Measurements from ENCODE around the gene MAFB.

Gene MAFB

GRCh38 chr20:40686434-40686882 is 2.6 kb downstream of the MAFB start:
- Histone ChIP-seq H3K4me3 (ENCODE audit: low read length) (peak overlapping the region; percentile 79), H3K36me3 (ENCODE audit: control insufficient read depth, insufficient read depth, low read length) (no peaks in the 10 kb centered on the region), H3K9ac (ENCODE audit: low read length) (no peak overlapping the region), H3K27ac (ENCODE audit: low read depth, low read length) (no peak overlapping the region), H3K27me3 (ENCODE audit: control insufficient read depth, insufficient read depth, low read length) (peaks cover 23% of the 10 kb centered on the region), H3K4me1 (ENCODE audit: control insufficient read depth, insufficient read depth, low read length) (peaks cover 5% of the 10 kb centered on the region)

- Histone ChIP-seq H3K4me1 (ENCODE audit: control insufficient read depth, insufficient read depth, low read length) (peaks cover 4% of the 10 kb centered on the region), H3K4me3 (ENCODE audit: low read length) (no peak overlapping the region), H3K27me3 (ENCODE audit: control insufficient read depth, insufficient read depth, low read length) (peaks cover 12% of the 10 kb centered on the region), H3K27ac (ENCODE audit: low read depth, low read length) (no peak overlapping the region), H3K36me3 (ENCODE audit: control insufficient read depth, insufficient read depth, low read length) (no peaks in the 10 kb centered on the region), H3K9ac (ENCODE audit: low read length) (no peak overlapping the region)
Observed at GRCh38 chr20:40685349-40685748, 3.7 kb downstream of the MAFB start.

- H3K27me3 ChIP-seq (ENCODE audit: control insufficient read depth, insufficient read depth, low read length) = peaks cover 9% of the 10 kb centered on the region
- no peak overlapping the region for H3K9ac ChIP-seq (ENCODE audit: low read length)
- H3K36me3 ChIP-seq (ENCODE audit: control insufficient read depth, insufficient read depth, low read length) = no peaks in the 10 kb centered on the region
- H3K4me3 ChIP-seq (ENCODE audit: low read length) = no peak overlapping the region
- no peak overlapping the region for H3K27ac ChIP-seq (ENCODE audit: low read depth, low read length)
- peaks cover 2% of the 10 kb centered on the region for H3K4me1 ChIP-seq (ENCODE audit: control insufficient read depth, insufficient read depth, low read length)
Observed at GRCh38 chr20:40683894-40684268, 5.2 kb downstream of the MAFB start.

GRCh38 chr20:40683221-40683893 is 5.7 kb downstream of the MAFB start:
- Histone ChIP-seq H3K27ac (ENCODE audit: low read depth, low read length) (no peak overlapping the region), H3K36me3 (ENCODE audit: control insufficient read depth, insufficient read depth, low read length) (no peaks in the 10 kb centered on the region), H3K4me3 (ENCODE audit: low read length) (peak overlapping the region; percentile 38), H3K4me1 (ENCODE audit: control insufficient read depth, insufficient read depth, low read length) (peaks cover 2% of the 10 kb centered on the region), H3K27me3 (ENCODE audit: control insufficient read depth, insufficient read depth, low read length) (peaks cover 9% of the 10 kb centered on the region), H3K9ac (ENCODE audit: low read length) (no peak overlapping the region)

- Histone ChIP-seq H3K9ac (ENCODE audit: low read length) (no peak overlapping the region), H3K27me3 (ENCODE audit: control insufficient read depth, insufficient read depth, low read length) (peaks cover 4% of the 10 kb centered on the region), H3K4me3 (ENCODE audit: low read length) (no peak overlapping the region), H3K27ac (ENCODE audit: low read depth, low read length) (no peak overlapping the region), H3K4me1 (ENCODE audit: control insufficient read depth, insufficient read depth, low read length) (peaks cover 2% of the 10 kb centered on the region), H3K36me3 (ENCODE audit: control insufficient read depth, insufficient read depth, low read length) (no peaks in the 10 kb centered on the region)
Observed at GRCh38 chr20:40682104-40682981, 6.7 kb downstream of the MAFB start.

GRCh38 chr20:40681684-40682083 is 7.4 kb downstream of the MAFB start:
- Histone ChIP-seq H3K27me3 (ENCODE audit: control insufficient read depth, insufficient read depth, low read length) (peaks cover 4% of the 10 kb centered on the region), H3K36me3 (ENCODE audit: control insufficient read depth, insufficient read depth, low read length) (no peaks in the 10 kb centered on the region), H3K4me1 (ENCODE audit: control insufficient read depth, insufficient read depth, low read length) (peaks cover 2% of the 10 kb centered on the region), H3K4me3 (ENCODE audit: low read length) (no peak overlapping the region), H3K27ac (ENCODE audit: low read depth, low read length) (no peak overlapping the region), H3K9ac (ENCODE audit: low read length) (no peak overlapping the region)

- no peak overlapping the region for H3K27ac ChIP-seq (ENCODE audit: low read depth, low read length)
- no peak overlapping the region for H3K9ac ChIP-seq (ENCODE audit: low read length)
- peaks cover 4% of the 10 kb centered on the region for H3K27me3 ChIP-seq (ENCODE audit: control insufficient read depth, insufficient read depth, low read length)
- no peaks in the 10 kb centered on the region for H3K4me1 ChIP-seq (ENCODE audit: control insufficient read depth, insufficient read depth, low read length)
- H3K4me3 ChIP-seq (ENCODE audit: low read length) = no peak overlapping the region
- no peaks in the 10 kb centered on the region for H3K36me3 ChIP-seq (ENCODE audit: control insufficient read depth, insufficient read depth, low read length)
Observed at GRCh38 chr20:40681165-40681564, 7.9 kb downstream of the MAFB start.

- peaks cover 4% of the 10 kb centered on the region for H3K27me3 ChIP-seq (ENCODE audit: control insufficient read depth, insufficient read depth, low read length)
- H3K36me3 ChIP-seq (ENCODE audit: control insufficient read depth, insufficient read depth, low read length) = no peaks in the 10 kb centered on the region
- no peak overlapping the region for H3K4me3 ChIP-seq (ENCODE audit: low read length)
- no peak overlapping the region for H3K9ac ChIP-seq (ENCODE audit: low read length)
- no peak overlapping the region for H3K27ac ChIP-seq (ENCODE audit: low read depth, low read length)
- H3K4me1 ChIP-seq (ENCODE audit: control insufficient read depth, insufficient read depth, low read length) = no peaks in the 10 kb centered on the region
Observed at GRCh38 chr20:40680161-40680959, 8.7 kb downstream of the MAFB start.

GRCh38 chr20:40679184-40679583 is 9.9 kb downstream of the MAFB start:
- no peak overlapping the region for H3K27ac ChIP-seq (ENCODE audit: low read depth, low read length)
- no peaks in the 10 kb centered on the region for H3K36me3 ChIP-seq (ENCODE audit: control insufficient read depth, insufficient read depth, low read length)
- no peaks in the 10 kb centered on the region for H3K4me1 ChIP-seq (ENCODE audit: control insufficient read depth, insufficient read depth, low read length)
- no peak overlapping the region for H3K4me3 ChIP-seq (ENCODE audit: low read length)
- H3K27me3 ChIP-seq (ENCODE audit: control insufficient read depth, insufficient read depth, low read length) = peaks cover 4% of the 10 kb centered on the region
- no peak overlapping the region for H3K9ac ChIP-seq (ENCODE audit: low read length)

GRCh38 chr20:40678286-40678875 is 10.7 kb downstream of the MAFB start:
- Histone ChIP-seq H3K4me1 (ENCODE audit: control insufficient read depth, insufficient read depth, low read length) (no peaks in the 10 kb centered on the region), H3K36me3 (ENCODE audit: control insufficient read depth, insufficient read depth, low read length) (no peaks in the 10 kb centered on the region), H3K27ac (ENCODE audit: low read depth, low read length) (no peak overlapping the region), H3K4me3 (ENCODE audit: low read length) (no peak overlapping the region), H3K9ac (ENCODE audit: low read length) (no peak overlapping the region), H3K27me3 (ENCODE audit: control insufficient read depth, insufficient read depth, low read length) (peaks cover 4% of the 10 kb centered on the region)

- no peaks in the 10 kb centered on the region for H3K4me1 ChIP-seq (ENCODE audit: control insufficient read depth, insufficient read depth, low read length)
- peaks cover 4% of the 10 kb centered on the region for H3K27me3 ChIP-seq (ENCODE audit: control insufficient read depth, insufficient read depth, low read length)
- no peak overlapping the region for H3K4me3 ChIP-seq (ENCODE audit: low read length)
- no peak overlapping the region for H3K9ac ChIP-seq (ENCODE audit: low read length)
- no peak overlapping the region for H3K27ac ChIP-seq (ENCODE audit: low read depth, low read length)
- no peaks in the 10 kb centered on the region for H3K36me3 ChIP-seq (ENCODE audit: control insufficient read depth, insufficient read depth, low read length)
Observed at GRCh38 chr20:40677343-40677924, 11.6 kb downstream of the MAFB start.

Data from rectal smooth muscle tissue (tissue), 1 donor.